Thoracic aorta (tissue), 2 donors: ENCODE data around the gene BLVRA. TPM values are rescaled to one million over a fixed set of nuclear protein-coding genes. Genes with fewer than 3 reads are reported as not detected.
"Not testable (repeated sequence)": the region's sequence is repeated elsewhere in the genome, so short reads cannot be mapped to it uniquely, and the experiment has no call there.

ENCODE experiments used
- ATAC-seq: fragments of 150-250 bp; one replicate; pipeline ENCODE4 v1.8.0; 2017; ENCODE audit warnings: low read depth; ENCODE audit not compliant: insufficient number of reproducible peaks, low FRiP score
- DNase-seq: peaks from one replicate; pipeline ENCODE4 v3.0.0-alpha.2; 2020; ENCODE audit warnings: low spot score
- H3K27ac ChIP-seq, 2 donors: fragments of 200-600 bp; sonication (generic); 1 replicate in 1 of 2; 2 replicates in 1 of 2; pipeline ENCODE4 v1.5.1; 2016; ENCODE audit warnings: mild to moderate bottlenecking in 2 of 2, moderate library complexity in 2 of 2
- H3K27me3 ChIP-seq: fragments of 200-600 bp; sonication (generic); replicated peaks from 2 replicates; pipeline ENCODE4 v1.6.0; 2016; ENCODE audit warnings: mild to moderate bottlenecking; ENCODE audit not compliant: insufficient read depth
- H3K36me3 ChIP-seq: fragments of 200-600 bp; sonication (generic); one replicate; pipeline ENCODE4 v1.5.1; 2016
- H3K4me1 ChIP-seq, 2 donors: fragments of 200-600 bp; sonication (generic); 1 replicate in 1 of 2; 2 replicates in 1 of 2; pipeline versions ENCODE4 v1.5.1 to v1.6.0; 2016; ENCODE audit warnings: low read depth in 2 of 2, mild to moderate bottlenecking in 1 of 2; ENCODE audit not compliant: control insufficient read depth in 1 of 2
- H3K4me3 ChIP-seq: fragments of 200-600 bp; sonication (generic); 2 replicates; pipeline ENCODE4 v1.5.1; 2016; ENCODE audit warnings: mild to moderate bottlenecking
- H3K9me3 ChIP-seq: fragments of 200-600 bp; sonication (generic); 2 replicates; pipeline ENCODE4 v1.5.1; 2016
- CTCF ChIP-seq: fragments of 200-600 bp; sonication (generic); IDR thresholded peaks from one replicate; pipeline ENCODE4 v1.5.1; 2019; ENCODE audit warnings: antibody characterized with exemption
- total RNA-seq, 2 donors: library from RNA; depleted of rRNA; stranded (reverse); fragments of >200 nt; gene quantifications; one replicate each; pipeline versions ENCODE4 v1.1.0 to v1.2.3, GENCODE V29; 2016

Gene BLVRA
- 10 to 100 TPM; 35.3 to 46.4 TPM for total RNA-seq

DNA sequence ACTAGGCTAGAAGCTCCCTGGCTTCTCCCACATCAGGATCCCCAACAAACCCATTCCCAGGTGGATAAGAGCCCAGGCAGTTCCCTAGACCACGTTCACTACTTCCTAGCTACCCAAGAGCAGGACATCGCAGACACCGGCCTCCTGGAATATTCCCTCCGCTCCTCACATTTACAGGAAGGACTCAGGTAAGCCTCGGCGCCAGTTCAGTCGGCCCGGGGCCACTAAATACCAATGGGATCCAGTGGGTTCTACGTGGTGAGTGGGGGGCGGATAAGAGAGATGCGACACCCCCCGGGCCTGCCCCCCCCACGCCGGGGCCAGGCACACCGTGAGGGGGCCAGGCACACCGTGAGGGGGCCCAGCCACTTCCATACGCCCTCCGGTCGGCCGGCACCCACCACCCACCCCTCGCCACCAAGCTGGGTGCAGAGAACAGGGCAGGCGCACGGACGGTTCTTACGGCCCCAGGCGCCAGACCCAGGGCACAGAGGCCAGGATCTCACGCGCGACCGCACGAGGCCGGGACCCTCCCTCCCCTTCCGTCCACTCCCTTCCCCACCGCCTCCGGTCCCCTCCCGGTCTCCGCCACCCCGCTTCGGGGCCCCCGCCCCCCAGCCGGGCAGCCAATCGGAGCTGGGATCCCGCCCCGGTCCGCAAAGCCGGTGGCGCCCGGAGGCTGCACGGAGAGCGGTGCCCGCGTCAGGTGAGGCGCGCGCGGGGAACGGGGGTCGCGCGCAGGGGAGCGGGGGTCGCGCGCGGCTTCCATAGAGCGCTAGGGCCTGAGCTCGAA is at the start of gene BLVRA:
BLVRA (plus strand) TSS at position 652 of the 793 bp plus-strand sequence. CDS start 12,479 bp downstream, outside the sequence.
- Histone ChIP-seq H3K27me3 (no peaks in the 10 kb centered on the region), H3K4me3 (peak within 1 kb of the TSS; percentile 98), H3K27ac (peak within 1 kb of the TSS; percentile 74 to 80), H3K4me1 (peaks cover 9 to 15% of the 10 kb centered on the region in 2 donors), H3K9me3 (no peaks in the 10 kb centered on the region), H3K36me3 (no peaks in the 10 kb centered on the region)
- no peak for TF ChIP-seq CTCF
- no peak for DNase-seq
- peak; percentile 80 for ATAC-seq

GRCh38 chr7:43711503-43711902 is 47.0 kb upstream of the BLVRA start:
- TF ChIP-seq CTCF = no peak
- H3K4me1 ChIP-seq = no peaks in the 10 kb centered on the region
- DNase-seq (no peak), ATAC-seq (no peak)
- H3K27me3 ChIP-seq = no peaks in the 10 kb centered on the region
- H3K4me3 ChIP-seq = no peak overlapping the region
- no peaks in the 10 kb centered on the region for H3K36me3 ChIP-seq
- H3K27ac ChIP-seq = no peak overlapping the region
- H3K9me3 ChIP-seq = no peaks in the 10 kb centered on the region

GRCh38 chr7:43715966-43716365 is 42.5 kb upstream of the BLVRA start:
- not testable (repeated sequence) for H3K36me3 ChIP-seq, H3K27me3 ChIP-seq, H3K4me1 ChIP-seq, H3K9me3 ChIP-seq, H3K27ac ChIP-seq, DNase-seq, ATAC-seq, H3K4me3 ChIP-seq

DNA sequence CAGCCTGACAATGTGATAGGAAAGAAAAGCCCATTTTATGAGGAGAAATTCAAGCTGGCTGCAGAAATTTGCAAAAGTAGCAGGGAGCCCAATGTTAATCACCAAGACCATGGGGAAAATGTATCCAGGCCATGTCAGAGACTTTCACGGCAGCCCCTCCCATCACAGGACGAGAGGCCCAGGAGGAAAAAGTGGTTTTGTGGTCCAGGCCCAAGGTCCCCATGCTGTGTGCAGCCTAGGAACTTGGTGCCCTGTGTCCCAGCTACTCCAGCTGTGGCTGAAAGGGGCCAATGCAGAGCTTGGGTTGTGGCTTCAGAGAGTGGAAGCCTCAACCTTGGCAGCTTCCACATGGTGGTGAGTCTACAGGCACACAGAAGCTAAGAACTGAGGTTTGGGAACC is 41.9 kb upstream of the BLVRA start:
- Histone ChIP-seq H3K9me3 (no peaks in the 10 kb centered on the region), H3K27me3 (no peaks in the 10 kb centered on the region), H3K36me3 (no peaks in the 10 kb centered on the region), H3K4me3 (no peak overlapping the region), H3K4me1 (no peaks in the 10 kb centered on the region), H3K27ac (no peak overlapping the region)
- DNase-seq (no peak), ATAC-seq (no peak)
- TF ChIP-seq CTCF = no peak

DNA sequence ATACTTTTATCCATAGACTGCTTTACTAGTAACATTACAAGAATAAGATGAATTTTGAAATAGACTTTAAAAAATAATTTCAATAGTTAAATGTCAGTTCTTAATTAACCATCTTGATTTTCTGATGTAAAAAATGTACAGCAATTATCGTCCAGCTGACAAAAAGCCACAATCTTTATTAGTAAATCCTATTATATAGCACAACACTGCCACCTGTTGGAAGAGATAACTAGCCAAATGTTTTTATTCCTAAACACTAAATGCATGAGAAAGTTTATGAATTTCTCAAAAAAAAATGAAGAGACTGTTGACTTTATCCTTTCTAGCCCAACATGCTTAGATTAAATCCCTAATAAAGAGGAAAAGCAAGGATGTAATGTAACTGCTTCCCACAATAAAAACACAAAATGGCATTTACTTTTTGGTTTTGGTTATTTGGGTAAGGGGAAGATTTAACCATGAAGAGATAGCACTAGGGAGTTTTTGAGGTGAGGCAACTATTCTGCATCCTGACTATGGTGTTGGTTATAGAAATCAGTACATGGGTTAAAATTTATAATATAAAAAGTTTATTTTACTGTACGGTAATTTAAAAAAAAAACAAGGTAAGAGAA is 37.2 kb upstream of the BLVRA start:
- Histone ChIP-seq H3K4me3 (no peak overlapping the region), H3K27ac (no peak overlapping the region), H3K9me3 (no peaks in the 10 kb centered on the region), H3K27me3 (no peaks in the 10 kb centered on the region), H3K4me1 (no peaks in the 10 kb centered on the region), H3K36me3 (no peaks in the 10 kb centered on the region)
- TF ChIP-seq CTCF = peak; percentile 55
- DNase-seq = no peak
- ATAC-seq = no peak
